ENCODE data around the gene EMILIN2. TPM values are rescaled to one million over a fixed set of nuclear protein-coding genes. Genes with fewer than 3 reads are reported as not detected.
A peak's percentile ranks its signal among the peaks of the same experiment; 100 is the strongest.

The EMILIN2 gene
- total RNA-seq, 1 donor from 2014 or later = 19.2 TPM

- Mint-ChIP-seq H3K36me3 (ENCODE audit: low read depth) (peaks cover 18% of the 10 kb centered on the region), H3K27me3 (ENCODE audit: low read depth) (no peaks in the 10 kb centered on the region), H3K27ac (ENCODE audit: unreplicated experiment) (no peak overlapping the region), H3K9me3 (peaks cover 23% of the 10 kb centered on the region), H3K4me3 (no peak overlapping the region), H3K4me1 (peaks cover 15% of the 10 kb centered on the region)
- no peak for DNase-seq (ENCODE audit: low read depth, low spot score)
- no peak for TF ChIP-seq CTCF (conservative IDR thresholded peaks at IDR 0.05)
Measured at GRCh38 chr18:2889761-2890192, 43.0 kb downstream of the EMILIN2 start.

- no peak overlapping the region for H3K4me3 Mint-ChIP-seq
Measured at GRCh38 chr18:2890606-2891005, 43.8 kb downstream of the EMILIN2 start.

GRCh38 chr18:2891526-2892431 lies 45.0 kb downstream of the EMILIN2 start:
- H3K27ac Mint-ChIP-seq (ENCODE audit: unreplicated experiment) = no peak overlapping the region
- no peak for DNase-seq (ENCODE audit: low read depth, low spot score)
- peaks cover 15% of the 10 kb centered on the region for H3K36me3 Mint-ChIP-seq (ENCODE audit: low read depth)
- H3K4me1 Mint-ChIP-seq = peaks cover 15% of the 10 kb centered on the region
- H3K4me3 Mint-ChIP-seq = no peak overlapping the region
- peaks cover 18% of the 10 kb centered on the region for H3K9me3 Mint-ChIP-seq
- TF ChIP-seq CTCF (conservative IDR thresholded peaks at IDR 0.05) = no peak
- no peaks in the 10 kb centered on the region for H3K27me3 Mint-ChIP-seq (ENCODE audit: low read depth)

More at GRCh38 chr18:2890606-2891005, 43.8 kb downstream of the EMILIN2 start:
- DNase-seq (ENCODE audit: low read depth, low spot score) = no peak
- H3K36me3 Mint-ChIP-seq (ENCODE audit: low read depth) = peaks cover 18% of the 10 kb centered on the region
- peaks cover 15% of the 10 kb centered on the region for H3K4me1 Mint-ChIP-seq
- H3K27me3 Mint-ChIP-seq (ENCODE audit: low read depth) = no peaks in the 10 kb centered on the region
- peak overlapping the region; percentile 51 for H3K27ac Mint-ChIP-seq (ENCODE audit: unreplicated experiment)
- TF ChIP-seq CTCF (conservative IDR thresholded peaks at IDR 0.05) = no peak
- H3K9me3 Mint-ChIP-seq = peaks cover 23% of the 10 kb centered on the region

- Mint-ChIP-seq H3K4me1 (peaks cover 15% of the 10 kb centered on the region), H3K27me3 (ENCODE audit: low read depth) (no peaks in the 10 kb centered on the region), H3K36me3 (ENCODE audit: low read depth) (peaks cover 9% of the 10 kb centered on the region), H3K4me3 (no peak overlapping the region), H3K9me3 (peaks cover 12% of the 10 kb centered on the region), H3K27ac (ENCODE audit: unreplicated experiment) (no peak overlapping the region)
- no peak for DNase-seq (ENCODE audit: low read depth, low spot score)
- no peak for TF ChIP-seq CTCF (conservative IDR thresholded peaks at IDR 0.05)
Measured at GRCh38 chr18:2893056-2893455, 46.2 kb downstream of the EMILIN2 start.

- H3K27me3 Mint-ChIP-seq (ENCODE audit: low read depth) = no peaks in the 10 kb centered on the region
- DNase-seq (ENCODE audit: low read depth, low spot score) = no peak
- H3K27ac Mint-ChIP-seq (ENCODE audit: unreplicated experiment) = no peak overlapping the region
- H3K4me1 Mint-ChIP-seq = peaks cover 19% of the 10 kb centered on the region
- TF ChIP-seq CTCF (conservative IDR thresholded peaks at IDR 0.05) = no peak
- no peak overlapping the region for H3K4me3 Mint-ChIP-seq
- peaks cover 6% of the 10 kb centered on the region for H3K36me3 Mint-ChIP-seq (ENCODE audit: low read depth)
- peaks cover 9% of the 10 kb centered on the region for H3K9me3 Mint-ChIP-seq
Measured at GRCh38 chr18:2893676-2894075, 46.9 kb downstream of the EMILIN2 start.

Measured in neural crest cell (in vitro differentiated cells).